HCT116 (cell line): ENCODE results near the gene DAZAP1.

Source experiments
- CEBPB ChIP-seq: IDR thresholded peaks from 2 replicates; pipeline ENCODE4 v1.6.1; 2012; ENCODE audit warnings: low read depth
- EZH2 ChIP-seq: fragments of 200-600 bp; sonication (generic); IDR thresholded peaks from 2 replicates; pipeline ENCODE4 v1.6.1; 2017; ENCODE audit warnings: antibody characterized with exemption, mixed run types
- EZH2phosphoT487 ChIP-seq: fragments of 200-600 bp; IDR thresholded peaks from 2 replicates; pipeline ENCODE4 v1.6.1; 2018; ENCODE audit warnings: antibody characterized with exemption, borderline replicate concordance
- POLR2A ChIP-seq: IDR thresholded peaks from 2 replicates; pipeline ENCODE4 v1.7.0; 2011; ENCODE audit warnings: borderline replicate concordance; ENCODE audit not compliant: insufficient read depth, insufficient read length; ENCODE audit errors: extremely low read depth
- POLR2AphosphoS5 ChIP-seq: IDR thresholded peaks from 2 replicates; pipeline ENCODE4 v1.6.1; 2011; ENCODE audit warnings: mild to moderate bottlenecking, low read depth, low read length, moderate library complexity
- RAD21 ChIP-seq: IDR thresholded peaks from 2 replicates; pipeline ENCODE4 v1.6.1; 2012; ENCODE audit warnings: low read depth, mild to moderate bottlenecking
- SIN3A ChIP-seq: IDR thresholded peaks from 2 replicates; pipeline ENCODE4 v1.6.1; 2012; ENCODE audit warnings: low read depth
- YY1 ChIP-seq: IDR thresholded peaks from 2 replicates; pipeline ENCODE4 v1.6.1; 2011; ENCODE audit warnings: low read length, low read depth, moderate library complexity, mild to moderate bottlenecking; ENCODE audit not compliant: insufficient replicate concordance; ENCODE audit errors: extremely low read depth
- ZNF274 ChIP-seq: fragments of 200-500 bp; sonication (Bioruptor generic); IDR thresholded peaks from 2 replicates; pipeline ENCODE4 v1.6.1; 2014; ENCODE audit warnings: mild to moderate bottlenecking, low read depth, low read length, inconsistent platforms
- TF ChIP-seq, protein P1 (sequence below), 3 experiments: fragments of 200-600 bp in 1 of 3; sonication (generic) in 1 of 3; IDR thresholded peaks in 2 of 3; conservative IDR thresholded peaks in 1 of 3; 2 replicates each; pipeline ENCODE4 v1.5.1; 2012 to 2017; ENCODE audit warnings: low read depth in 2 of 3, low read length in 2 of 3, antibody characterized with exemption in 1 of 3, borderline replicate concordance in 1 of 3, control low read depth in 1 of 3, mild to moderate bottlenecking in 1 of 3, mixed read lengths in 1 of 3, mixed run types in 1 of 3, moderate library complexity in 1 of 3; ENCODE audit not compliant: insufficient read depth in 1 of 3
- TF ChIP-seq, protein P2 (sequence below): IDR thresholded peaks from 2 replicates; pipeline ENCODE4 v1.6.1; 2012
- TF ChIP-seq, protein P3 (sequence below): IDR thresholded peaks from 2 replicates; pipeline ENCODE4 v1.6.1; 2012

DNA sequence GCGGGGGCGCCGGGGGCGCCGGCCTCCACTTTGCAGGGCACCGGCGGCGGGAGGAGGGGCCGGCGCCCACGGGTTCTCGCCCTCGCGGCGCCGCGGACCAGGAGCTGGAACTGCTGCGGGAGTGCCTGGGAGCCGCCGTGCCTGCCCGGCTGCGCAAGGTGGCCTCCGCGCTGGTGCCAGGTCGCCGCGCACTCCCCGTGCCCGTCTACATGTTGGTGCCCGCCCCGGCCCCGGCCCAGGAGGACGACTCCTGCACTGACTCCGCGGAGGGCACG is 59.8 kb downstream of the DAZAP1 start:
- TF ChIP-seq RAD21 (no peak), EZH2phosphoT487 (no peak), POLR2A (no peak), SIN3A (no peak), CEBPB (no peak), POLR2AphosphoS5 (no peak), YY1 (no peak), ZNF274 (no peak), EZH2 (no peak)
- TF ChIP-seq, protein P1, sequence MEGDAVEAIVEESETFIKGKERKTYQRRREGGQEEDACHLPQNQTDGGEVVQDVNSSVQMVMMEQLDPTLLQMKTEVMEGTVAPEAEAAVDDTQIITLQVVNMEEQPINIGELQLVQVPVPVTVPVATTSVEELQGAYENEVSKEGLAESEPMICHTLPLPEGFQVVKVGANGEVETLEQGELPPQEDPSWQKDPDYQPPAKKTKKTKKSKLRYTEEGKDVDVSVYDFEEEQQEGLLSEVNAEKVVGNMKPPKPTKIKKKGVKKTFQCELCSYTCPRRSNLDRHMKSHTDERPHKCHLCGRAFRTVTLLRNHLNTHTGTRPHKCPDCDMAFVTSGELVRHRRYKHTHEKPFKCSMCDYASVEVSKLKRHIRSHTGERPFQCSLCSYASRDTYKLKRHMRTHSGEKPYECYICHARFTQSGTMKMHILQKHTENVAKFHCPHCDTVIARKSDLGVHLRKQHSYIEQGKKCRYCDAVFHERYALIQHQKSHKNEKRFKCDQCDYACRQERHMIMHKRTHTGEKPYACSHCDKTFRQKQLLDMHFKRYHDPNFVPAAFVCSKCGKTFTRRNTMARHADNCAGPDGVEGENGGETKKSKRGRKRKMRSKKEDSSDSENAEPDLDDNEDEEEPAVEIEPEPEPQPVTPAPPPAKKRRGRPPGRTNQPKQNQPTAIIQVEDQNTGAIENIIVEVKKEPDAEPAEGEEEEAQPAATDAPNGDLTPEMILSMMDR (IDR thresholded peaks at IDR 0.05 in 2 of 3, conservative IDR thresholded peaks at IDR 0.05 in 1 of 3; ENCODE audit: borderline replicate concordance in 1 of 3, insufficient read depth in 1 of 3, low read depth in 2 of 3, low read length in 2 of 3) = no peak
- TF ChIP-seq, protein P2, sequence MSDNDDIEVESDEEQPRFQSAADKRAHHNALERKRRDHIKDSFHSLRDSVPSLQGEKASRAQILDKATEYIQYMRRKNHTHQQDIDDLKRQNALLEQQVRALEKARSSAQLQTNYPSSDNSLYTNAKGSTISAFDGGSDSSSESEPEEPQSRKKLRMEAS = no peak
- TF ChIP-seq, protein P3, sequence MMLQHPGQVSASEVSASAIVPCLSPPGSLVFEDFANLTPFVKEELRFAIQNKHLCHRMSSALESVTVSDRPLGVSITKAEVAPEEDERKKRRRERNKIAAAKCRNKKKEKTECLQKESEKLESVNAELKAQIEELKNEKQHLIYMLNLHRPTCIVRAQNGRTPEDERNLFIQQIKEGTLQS = no peak
